Cardiac fibroblast (primary cell): ENCODE data around the gene RNF208.

Experiments used
- DNase-seq, 2 donors: peaks; one replicate each; pipeline versions ENCODE4 v3.0.0 to v3.0.0-alpha.2; 2010; ENCODE audit warnings: low read depth in 2 of 2
- H3K4me3 ChIP-seq, 2 donors: replicated peaks in 1 of 2; 1 replicate in 1 of 2; 2 replicates in 1 of 2; pipeline ENCODE4 v1.5.1; 2011; ENCODE audit warnings: low read depth in 2 of 2, low read length in 2 of 2, mild to moderate bottlenecking in 2 of 2, moderate library complexity in 1 of 2
- TF ChIP-seq, protein P1 (sequence below): IDR thresholded peaks from one replicate; pipeline ENCODE4 v1.5.1; 2011; ENCODE audit warnings: low read depth, mild to moderate bottlenecking, low read length, inconsistent platforms

Gene RNF208

GRCh38 chr9:137227853-137228505 lies 5.9 kb upstream of the RNF208 start:
- no peak for DNase-seq
- TF ChIP-seq, protein P1, sequence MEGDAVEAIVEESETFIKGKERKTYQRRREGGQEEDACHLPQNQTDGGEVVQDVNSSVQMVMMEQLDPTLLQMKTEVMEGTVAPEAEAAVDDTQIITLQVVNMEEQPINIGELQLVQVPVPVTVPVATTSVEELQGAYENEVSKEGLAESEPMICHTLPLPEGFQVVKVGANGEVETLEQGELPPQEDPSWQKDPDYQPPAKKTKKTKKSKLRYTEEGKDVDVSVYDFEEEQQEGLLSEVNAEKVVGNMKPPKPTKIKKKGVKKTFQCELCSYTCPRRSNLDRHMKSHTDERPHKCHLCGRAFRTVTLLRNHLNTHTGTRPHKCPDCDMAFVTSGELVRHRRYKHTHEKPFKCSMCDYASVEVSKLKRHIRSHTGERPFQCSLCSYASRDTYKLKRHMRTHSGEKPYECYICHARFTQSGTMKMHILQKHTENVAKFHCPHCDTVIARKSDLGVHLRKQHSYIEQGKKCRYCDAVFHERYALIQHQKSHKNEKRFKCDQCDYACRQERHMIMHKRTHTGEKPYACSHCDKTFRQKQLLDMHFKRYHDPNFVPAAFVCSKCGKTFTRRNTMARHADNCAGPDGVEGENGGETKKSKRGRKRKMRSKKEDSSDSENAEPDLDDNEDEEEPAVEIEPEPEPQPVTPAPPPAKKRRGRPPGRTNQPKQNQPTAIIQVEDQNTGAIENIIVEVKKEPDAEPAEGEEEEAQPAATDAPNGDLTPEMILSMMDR = no peak
- no peak overlapping the region for H3K4me3 ChIP-seq

DNA sequence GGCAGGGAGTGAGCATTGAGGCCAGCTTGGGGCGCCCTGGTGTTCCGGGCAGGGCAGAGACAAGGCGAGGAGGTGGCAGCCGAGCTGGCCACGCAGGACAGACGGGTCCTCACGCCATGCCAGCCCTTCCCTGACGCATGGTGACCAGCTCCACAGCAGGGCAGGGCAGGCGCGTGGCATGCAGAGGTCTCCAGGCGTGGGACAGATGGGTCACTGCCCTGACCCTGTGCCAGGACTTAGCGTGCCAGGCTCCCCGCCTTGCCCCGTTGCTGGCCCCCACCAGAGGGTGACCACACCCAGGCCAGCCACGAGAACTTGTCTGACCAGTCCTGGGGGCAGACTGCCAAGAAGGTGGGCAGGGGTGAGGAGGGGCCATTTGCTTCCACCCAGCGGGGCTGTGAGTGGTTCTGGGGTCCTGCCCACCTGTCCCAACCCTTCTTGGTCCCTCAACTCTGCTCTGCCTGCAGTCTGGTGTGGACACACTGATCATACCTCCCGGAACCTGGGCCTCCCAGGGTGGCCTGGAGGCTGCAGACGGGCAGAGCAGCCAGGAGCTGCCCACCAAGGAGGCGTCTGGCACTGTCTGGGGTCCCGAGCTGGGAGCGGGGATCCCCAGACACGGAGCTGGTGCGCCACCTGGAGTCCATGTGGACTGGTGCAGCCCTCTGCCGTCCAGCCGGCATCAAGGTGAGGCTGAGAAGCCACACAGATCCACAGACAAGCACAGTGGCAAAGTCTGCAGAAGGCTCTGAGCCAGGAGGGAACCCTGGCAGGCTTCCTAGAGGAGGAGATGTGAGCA lies 5.2 kb upstream of the RNF208 start, which contains the start of gene RNF224:
TSS of gene RNF224 (plus strand) at position 449 of the 799 bp plus-strand sequence. CDS start 834 bp downstream, outside the sequence.
- DNase-seq = peak; percentile 75 to 81
- no peak within 1 kb of the TSS for H3K4me3 ChIP-seq
- TF ChIP-seq, protein P1 = peak; percentile 91

GRCh38 chr9:137226338-137227053 lies 4.5 kb upstream of the RNF208 start:
- H3K4me3 ChIP-seq = no peak overlapping the region
- DNase-seq = no peak
- TF ChIP-seq, protein P1 = no peak

GRCh38 chr9:137225699-137226331 lies 3.8 kb upstream of the RNF208 start:
- TF ChIP-seq, protein P1 = no peak
- H3K4me3 ChIP-seq = no peak overlapping the region
- DNase-seq = no peak

- no peak for DNase-seq
- TF ChIP-seq, protein P1 = no peak
- peak within 1 kb of the TSS; percentile 70 to 83 for H3K4me3 ChIP-seq
These were observed 3.0 kb upstream of the RNF208 start, which contains the start of gene CYSRT1 for GRCh38 chr9:137224830-137225694. Gene CYSRT1, plus strand, starts transcription at chr9:137225174. Its CDS starts 448 bp downstream, at chr9:137225622.
